Endothelial cell of umbilical vein (primary cell): ENCODE data around the gene SUGCT. TPM values are rescaled to one million over a fixed set of nuclear protein-coding genes. Genes with fewer than 3 reads are reported as not detected.

Experiments used
- BruUV-seq: library from RNA; stranded (reverse); fragments of 400-500 nt; replicated peaks from 2 replicates; lab custom pipeline; 2021; lab: Mats Ljungman, UMichigan
- CTCF ChIA-PET: fragments of 300-600, 350-600 bp; sonication (Branson Sonifier 250); formaldehyde crosslinking; loops from one replicate; lab custom pipeline; 2021; ENCODE audit warnings: antibody characterized with exemption, inconsistent platforms; lab: Charles Lee
- POLR2A ChIA-PET: fragments of 300-600, 350-600 bp; sonication (Branson Sonifier 250); formaldehyde crosslinking; loops from one replicate; lab custom pipeline; 2021; ENCODE audit warnings: antibody characterized with exemption, inconsistent platforms; lab: Charles Lee
- DNase-seq: peaks from one replicate; pipeline ENCODE4 v3.0.0-alpha.2; 2011; ENCODE audit warnings: low read depth, low spot score
- FAIRE-seq: peaks from 2 replicates; lab custom pipeline; 2011; peaks lifted over from hg19 to GRCh38; lab: Jason Lieb, UNC
- H2AFZ ChIP-seq: 2 replicates; pipeline ENCODE4 v1.6.0; 2012; ENCODE audit warnings: low read depth, low read length, control low read depth, inconsistent platforms
- H3K27ac ChIP-seq: 2 replicates; pipeline ENCODE4 v1.5.1; 2011; ENCODE audit warnings: low read depth, mild to moderate bottlenecking, control low read depth, low read length, moderate library complexity; ENCODE audit not compliant: insufficient read depth
- H3K27me3 ChIP-seq, 2 experiments: 2 replicates each; pipeline versions ENCODE4 v1.6.0 to v1.6.1; 2011; ENCODE audit warnings: low read length in 2 of 2, mixed read lengths in 1 of 2; ENCODE audit not compliant: control insufficient read depth in 2 of 2, insufficient read depth in 2 of 2
- H3K36me3 ChIP-seq, 2 experiments: 2 replicates in 1 of 2; 3 replicates in 1 of 2; pipeline ENCODE4 v1.5.1; 2011; ENCODE audit warnings: low read length in 2 of 2, mild to moderate bottlenecking in 1 of 2, moderate library complexity in 1 of 2; ENCODE audit not compliant: control insufficient read depth in 2 of 2, insufficient read depth in 2 of 2; ENCODE audit errors: extremely low read depth in 1 of 2
- H3K4me1 ChIP-seq: 3 replicates; pipeline ENCODE4 v1.5.1; 2011; ENCODE audit warnings: mild to moderate bottlenecking, low read length; ENCODE audit not compliant: control insufficient read depth, insufficient read depth; ENCODE audit errors: extremely low read depth
- H3K4me2 ChIP-seq: 2 replicates; pipeline ENCODE4 v1.6.1; 2011; ENCODE audit warnings: low read length, control low read depth, mixed read lengths; ENCODE audit not compliant: insufficient read depth
- H3K4me3 ChIP-seq, 3 experiments: fragments of 200-600 bp in 1 of 3; sonication (generic), shearing (Covaris generic) in 1 of 3; replicated peaks in 1 of 3; 2 replicates each; pipeline ENCODE4 v1.5.1; 2011 to 2016; ENCODE audit warnings: control low read depth in 3 of 3, low read length in 3 of 3, mild to moderate bottlenecking in 2 of 3, inconsistent platforms in 1 of 3, low read depth in 1 of 3, moderate library complexity in 1 of 3; ENCODE audit not compliant: insufficient read depth in 1 of 3
- H3K79me2 ChIP-seq: 2 replicates; pipeline ENCODE4 v1.6.0; 2012; ENCODE audit warnings: low read length, inconsistent platforms; ENCODE audit not compliant: control insufficient read depth, insufficient read depth
- H3K9ac ChIP-seq: replicated peaks from 2 replicates; pipeline ENCODE3; 2011; ENCODE audit warnings: low read length, control low read depth; ENCODE audit not compliant: insufficient read depth; ENCODE audit errors: extremely low read depth
- H3K9me1 ChIP-seq: replicated peaks from 3 replicates; pipeline ENCODE4 v1.6.0; 2011; ENCODE audit warnings: mild to moderate bottlenecking, low read length; ENCODE audit not compliant: control insufficient read depth, insufficient read depth; ENCODE audit errors: extremely low read depth
- H3K9me3 ChIP-seq: replicated peaks from 2 replicates; pipeline ENCODE4 v1.5.1; 2012; ENCODE audit warnings: low read length, inconsistent platforms; ENCODE audit not compliant: control insufficient read depth, insufficient read depth
- H4K20me1 ChIP-seq: replicated peaks from 2 replicates; pipeline ENCODE3; 2011; ENCODE audit warnings: mild to moderate bottlenecking, low read length; ENCODE audit not compliant: control insufficient read depth, insufficient read depth; ENCODE audit errors: extremely low read depth
- CTCF ChIP-seq, 2 donors: IDR thresholded peaks; 1 replicate in 1 of 2; 2 replicates in 1 of 2; pipeline ENCODE4 v1.5.1; 2011; ENCODE audit warnings: low read length in 2 of 2, mild to moderate bottlenecking in 2 of 2, moderate library complexity in 2 of 2, control low read depth in 1 of 2, inconsistent platforms in 1 of 2, low read depth in 1 of 2; ENCODE audit not compliant: insufficient read depth in 1 of 2; ENCODE audit errors: extremely low read depth in 1 of 2
- EZH2 ChIP-seq: IDR thresholded peaks from 2 replicates; pipeline ENCODE4 v1.6.1; 2012; ENCODE audit warnings: borderline replicate concordance, low read depth, mild to moderate bottlenecking, moderate library complexity, low read length, inconsistent platforms; ENCODE audit not compliant: severe bottlenecking
- GATA2 ChIP-seq: IDR thresholded peaks from 2 replicates; pipeline ENCODE4 v1.7.0; 2011; ENCODE audit warnings: low read depth, mild to moderate bottlenecking, moderate library complexity, mixed read lengths, low read length; ENCODE audit not compliant: insufficient read length, insufficient read depth
- MYC ChIP-seq: IDR thresholded peaks from one replicate; pipeline ENCODE4 v1.6.1; 2011; ENCODE audit warnings: mild to moderate bottlenecking, low read depth, low read length
- POLR2A ChIP-seq: IDR thresholded peaks from 2 replicates; pipeline ENCODE4 v1.6.1; 2012; ENCODE audit warnings: low read depth, mild to moderate bottlenecking, control low read depth, low read length
- POLR2AphosphoS5 ChIP-seq: IDR thresholded peaks from 2 replicates; pipeline ENCODE4 v1.6.1; 2012; ENCODE audit warnings: low read depth, mild to moderate bottlenecking, control low read depth, low read length, moderate library complexity; ENCODE audit not compliant: insufficient read depth
- dilution Hi-C: fragments of 300-500 bp; cut with MboI; formaldehyde crosslinking; loops from one replicate; pipeline ENCODE4 v1.15.0; 2019; ENCODE audit warnings: low sequenced_read_pairs; ENCODE audit not compliant: extremely low pct_ligation_motif_present
- intact Hi-C: fragments of 100-400 bp; cut with micrococcal nuclease; formaldehyde crosslinking; loops from one replicate; pipeline ENCODE4 v1.10.0; 2022
- polyA plus RNA-seq, 4 experiments: library from polyadenylated mRNA; depleted of rRNA in 3 of 4; stranded (reverse) in 3 of 4; unstranded in 1 of 4; fragments of >200 nt; gene quantifications; 2 replicates each; pipeline versions ENCODE4 v1.2.1 to v1.2.3, GENCODE V29; 2011 to 2012; ENCODE audit warnings: missing spikeins in 1 of 4
- total RNA-seq: library from RNA; stranded (reverse); gene quantifications from 2 replicates; pipeline ENCODE4 v1.2.3, GENCODE V29; 2021

SUGCT gene
- total and polyA plus RNA-seq, 2 donors (not counting 3 experiments of a cell fraction or from before 2014, with no cell fraction given): 1.2 to 1.4 TPM

GRCh38 chr7:40621592-40621998, 486.8 kb downstream of the SUGCT start:
- Histone ChIP-seq H2AFZ (no peak overlapping the region), H3K9me3 (no peaks in the 10 kb centered on the region), H3K79me2 (no peaks in the 10 kb centered on the region), H3K27ac (no peak overlapping the region), H3K27me3 (no peaks in the 10 kb centered on the region), H3K36me3 (no peaks in the 10 kb centered on the region), H3K9me1 (no peaks in the 10 kb centered on the region), H3K4me2 (no peak overlapping the region), H4K20me1 (no peaks in the 10 kb centered on the region), H3K4me1 (no peaks in the 10 kb centered on the region), H3K9ac (no peak overlapping the region), H3K4me3 (no peak overlapping the region)
- ChIA-PET CTCF (interaction anchor here (0.9 to 1.2 kb wide), 3 partner anchors 8 to 16 kb away, joined by 3 to 4 read pairs (median 4); no protein-coding TSS in a partner anchor), POLR2A (no interaction called here)
- intact Hi-C loops: no loop called here
- no peak for DNase-seq
- no TSS peak for BruUV-seq
- dilution Hi-C loops: no loop called here
- no peak for FAIRE-seq
- TF ChIP-seq GATA2 (no peak), POLR2AphosphoS5 (no peak)

- no peak for FAIRE-seq
- H3K9ac ChIP-seq: no peak overlapping the region
- no peak for DNase-seq
- H3K36me3 ChIP-seq: no peaks in the 10 kb centered on the region
- CTCF ChIA-PET: no interaction called here
- BruUV-seq: no TSS peak
- H3K4me1 ChIP-seq: no peaks in the 10 kb centered on the region
- no peaks in the 10 kb centered on the region for H3K9me3 ChIP-seq
- no peaks in the 10 kb centered on the region for H3K27me3 ChIP-seq
- dilution Hi-C loops: no loop called here
- no peak overlapping the region for H3K4me2 ChIP-seq
- no peaks in the 10 kb centered on the region for H3K9me1 ChIP-seq
- H2AFZ ChIP-seq: no peak overlapping the region
- no peaks in the 10 kb centered on the region for H3K79me2 ChIP-seq
- TF ChIP-seq POLR2A (no peak), CTCF (IDR thresholded peaks at IDR 0.05; ENCODE audit: extremely low read depth in 1 of 2, insufficient read depth in 1 of 2, low read depth in 1 of 2, low read length in 2 of 2) (no peak), EZH2 (no peak), MYC (no peak)
- POLR2A ChIA-PET: no interaction called here
- no peak overlapping the region for H3K27ac ChIP-seq
- intact Hi-C loops: no loop called here
- no peaks in the 10 kb centered on the region for H4K20me1 ChIP-seq
- no peak overlapping the region for H3K4me3 ChIP-seq
These were observed 488.2 kb downstream of the SUGCT start for GRCh38 chr7:40622941-40623501.
